Amygdala (tissue), 56 donors: Measurements from ENCODE around the gene DMWD.

Experiments used
- DNase-seq, 56 donors: peaks; one replicate each; lab custom pipeline; 2025; lab: John Stamatoyannopoulos, UW

DMWD gene

DNA sequence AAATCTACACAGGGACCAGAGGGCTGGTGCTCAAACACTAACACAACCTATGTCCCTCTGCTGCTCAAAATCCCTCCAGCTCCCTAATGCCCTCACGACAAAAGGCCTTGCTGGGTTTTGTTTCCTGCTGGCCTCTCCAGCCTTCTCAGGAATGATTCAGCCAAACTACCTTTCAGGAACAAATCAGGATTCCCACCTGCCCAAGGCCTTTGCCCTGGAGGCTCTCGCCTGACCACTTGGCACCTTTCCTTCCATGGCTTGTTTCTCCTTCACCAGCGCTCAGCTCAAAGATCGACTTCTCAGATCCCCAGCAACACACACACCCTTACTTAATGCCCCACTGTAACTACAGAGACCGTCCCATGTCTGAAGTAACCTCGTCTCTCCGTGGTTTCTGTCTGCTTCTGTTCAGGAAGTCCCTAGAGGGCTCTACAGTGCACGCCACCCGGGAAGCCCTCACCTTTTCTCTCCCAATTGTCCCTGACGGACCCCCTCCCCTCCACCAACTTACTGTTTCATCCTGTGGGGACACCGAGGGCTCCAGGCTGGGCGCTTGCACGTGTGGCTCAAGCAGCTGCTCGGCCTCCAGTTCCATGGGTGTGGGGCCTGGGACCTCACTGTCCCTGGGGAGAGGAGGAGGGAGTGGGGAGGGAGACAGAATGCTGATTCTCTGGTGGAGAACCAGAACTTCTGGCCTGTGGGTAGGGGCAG is 20.4 kb downstream of the DMWD start:
- no peak for DNase-seq

DNA sequence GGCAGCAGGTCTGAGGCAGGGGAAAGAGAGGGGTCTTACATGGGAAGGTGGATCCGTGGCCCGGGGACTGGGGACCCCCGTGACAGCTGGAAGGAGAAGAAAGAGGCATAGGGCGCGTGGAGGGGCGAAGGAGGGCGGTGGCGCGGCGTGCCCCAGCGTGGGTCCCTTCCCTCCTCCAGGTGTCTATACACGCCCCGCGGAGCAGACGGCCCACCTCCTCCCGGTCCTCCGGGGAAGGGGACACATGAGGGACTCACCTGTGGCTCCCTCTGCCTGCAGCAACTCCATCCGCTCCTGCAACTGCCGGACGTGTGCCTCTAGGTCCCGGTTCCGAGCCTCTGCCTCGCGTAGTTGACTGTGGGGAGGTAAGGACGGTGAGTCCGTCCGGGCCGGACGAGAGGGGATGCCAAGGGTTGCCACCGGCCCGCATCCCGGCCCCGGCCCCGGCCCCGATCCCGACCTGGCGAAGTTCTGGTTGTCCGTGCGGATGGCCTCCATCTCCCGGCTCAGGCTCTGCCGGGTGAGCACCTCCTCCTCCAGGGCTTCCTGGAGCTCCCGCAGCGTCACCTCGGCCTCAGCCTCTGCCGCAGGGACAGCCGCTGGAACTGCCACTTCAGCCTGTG is 21.2 kb downstream of the DMWD start:
- no peak for DNase-seq

DNA sequence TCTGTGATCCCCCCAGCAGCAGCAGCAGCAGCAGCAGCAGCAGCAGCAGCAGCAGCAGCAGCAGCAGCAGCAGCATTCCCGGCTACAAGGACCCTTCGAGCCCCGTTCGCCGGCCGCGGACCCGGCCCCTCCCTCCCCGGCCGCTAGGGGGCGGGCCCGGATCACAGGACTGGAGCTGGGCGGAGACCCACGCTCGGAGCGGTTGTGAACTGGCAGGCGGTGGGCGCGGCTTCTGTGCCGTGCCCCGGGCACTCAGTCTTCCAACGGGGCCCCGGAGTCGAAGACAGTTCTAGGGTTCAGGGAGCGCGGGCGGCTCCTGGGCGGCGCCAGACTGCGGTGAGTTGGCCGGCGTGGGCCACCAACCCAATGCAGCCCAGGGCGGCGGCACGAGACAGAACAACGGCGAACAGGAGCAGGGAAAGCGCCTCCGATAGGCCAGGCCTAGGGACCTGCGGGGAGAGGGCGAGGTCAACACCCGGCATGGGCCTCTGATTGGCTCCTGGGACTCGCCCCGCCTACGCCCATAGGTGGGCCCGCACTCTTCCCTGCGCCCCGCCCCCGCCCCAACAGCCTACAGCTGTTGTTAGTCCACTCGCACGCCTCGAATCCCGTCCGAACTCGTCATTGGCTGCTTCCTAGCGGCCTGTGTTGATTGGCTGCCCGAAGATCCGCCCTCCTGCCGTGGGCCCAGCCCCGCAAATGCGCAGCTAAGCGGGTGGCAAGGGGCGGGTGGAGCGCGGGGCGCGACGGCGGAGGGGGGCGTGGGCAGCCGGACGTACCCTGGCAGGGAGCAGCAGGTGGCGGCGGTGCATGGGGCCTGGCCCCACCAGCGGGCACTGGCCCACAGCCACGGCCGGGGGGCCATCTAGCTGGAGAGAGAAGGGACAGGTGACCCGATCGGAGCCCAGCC is 22.2 kb downstream of the DMWD start:
- DNase-seq: peak; percentile 63 to 95 (median 86)

DNA sequence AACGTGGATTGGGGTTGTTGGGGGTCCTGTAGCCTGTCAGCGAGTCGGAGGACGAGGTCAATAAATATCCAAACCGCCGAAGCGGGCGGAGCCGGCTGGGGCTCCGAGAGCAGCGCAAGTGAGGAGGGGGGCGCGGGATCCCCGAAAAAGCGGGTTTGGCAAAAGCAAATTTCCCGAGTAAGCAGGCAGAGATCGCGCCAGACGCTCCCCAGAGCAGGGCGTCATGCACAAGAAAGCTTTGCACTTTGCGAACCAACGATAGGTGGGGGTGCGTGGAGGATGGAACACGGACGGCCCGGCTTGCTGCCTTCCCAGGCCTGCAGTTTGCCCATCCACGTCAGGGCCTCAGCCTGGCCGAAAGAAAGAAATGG is 22.8 kb downstream of the DMWD start:
- DNase-seq: peak in 21 of 56 donors; percentile 48 to 83 (median 66)

DNA sequence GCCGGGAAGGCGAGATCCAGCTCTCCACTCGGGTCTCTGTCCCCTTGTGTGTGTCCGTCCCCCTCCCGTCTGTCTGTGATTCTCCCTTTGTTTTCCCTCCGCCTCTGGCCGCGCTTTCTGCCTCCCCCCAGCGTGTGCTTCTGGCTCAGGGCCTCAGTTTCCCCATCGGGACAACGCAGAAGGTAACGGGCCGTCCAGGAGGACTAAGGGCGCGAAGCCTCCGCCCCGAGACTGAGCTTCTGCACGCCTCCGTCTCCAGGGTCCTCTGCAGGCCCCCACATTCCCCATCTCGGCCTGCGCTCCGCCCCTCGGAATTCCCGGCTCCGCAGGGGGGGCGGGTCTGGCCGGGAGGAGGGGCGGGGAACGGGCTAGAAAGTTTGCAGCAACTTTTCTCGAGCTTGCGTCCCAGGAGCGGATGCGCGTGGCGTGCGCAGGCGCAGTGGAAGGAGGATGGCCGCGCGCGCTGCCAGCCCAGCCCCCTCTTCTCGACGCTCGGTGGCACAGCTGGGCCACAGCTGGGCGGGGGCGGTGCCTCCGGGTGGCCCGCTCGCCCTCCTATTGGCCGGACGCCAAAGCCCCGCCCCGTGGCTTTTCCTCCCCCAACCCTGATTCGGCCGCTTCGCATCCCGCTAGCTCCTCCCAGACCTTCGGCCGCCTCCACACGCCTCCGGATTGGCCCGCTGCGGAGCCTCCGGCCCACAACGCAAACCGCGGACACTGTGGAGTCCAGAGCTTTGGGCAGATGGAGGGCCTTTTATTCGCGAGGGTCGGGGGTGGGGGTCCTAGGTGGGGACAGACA is 23.5 kb downstream of the DMWD start, which contains the start of gene SIX5:
Gene SIX5 (minus strand): TSS at position 269 of the 799 bp plus-strand sequence. CDS start 408 bp downstream, outside the sequence.
- peak; percentile 53 to 97 (median 88) for DNase-seq

DNA sequence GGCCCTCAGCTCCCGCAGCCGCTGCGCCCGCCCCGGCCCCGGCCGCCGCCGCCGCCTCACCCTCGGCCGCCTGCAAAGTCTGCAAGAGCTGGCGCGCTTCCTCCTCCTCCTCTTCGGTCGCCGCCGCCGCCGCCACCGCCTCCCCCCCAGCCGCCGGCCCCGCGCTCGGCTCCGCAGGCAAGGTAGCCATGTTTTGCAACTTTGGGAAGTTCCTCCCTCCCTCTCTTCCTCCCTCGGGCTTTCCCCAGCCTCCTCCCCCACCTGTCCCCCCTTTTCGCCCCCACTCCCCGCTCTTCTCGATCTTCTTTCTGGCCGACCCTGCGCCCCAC is 24.0 kb downstream of the DMWD start:
- peak in 5 of 56 donors; percentile 34 to 49 (median 40) for DNase-seq

DNA sequence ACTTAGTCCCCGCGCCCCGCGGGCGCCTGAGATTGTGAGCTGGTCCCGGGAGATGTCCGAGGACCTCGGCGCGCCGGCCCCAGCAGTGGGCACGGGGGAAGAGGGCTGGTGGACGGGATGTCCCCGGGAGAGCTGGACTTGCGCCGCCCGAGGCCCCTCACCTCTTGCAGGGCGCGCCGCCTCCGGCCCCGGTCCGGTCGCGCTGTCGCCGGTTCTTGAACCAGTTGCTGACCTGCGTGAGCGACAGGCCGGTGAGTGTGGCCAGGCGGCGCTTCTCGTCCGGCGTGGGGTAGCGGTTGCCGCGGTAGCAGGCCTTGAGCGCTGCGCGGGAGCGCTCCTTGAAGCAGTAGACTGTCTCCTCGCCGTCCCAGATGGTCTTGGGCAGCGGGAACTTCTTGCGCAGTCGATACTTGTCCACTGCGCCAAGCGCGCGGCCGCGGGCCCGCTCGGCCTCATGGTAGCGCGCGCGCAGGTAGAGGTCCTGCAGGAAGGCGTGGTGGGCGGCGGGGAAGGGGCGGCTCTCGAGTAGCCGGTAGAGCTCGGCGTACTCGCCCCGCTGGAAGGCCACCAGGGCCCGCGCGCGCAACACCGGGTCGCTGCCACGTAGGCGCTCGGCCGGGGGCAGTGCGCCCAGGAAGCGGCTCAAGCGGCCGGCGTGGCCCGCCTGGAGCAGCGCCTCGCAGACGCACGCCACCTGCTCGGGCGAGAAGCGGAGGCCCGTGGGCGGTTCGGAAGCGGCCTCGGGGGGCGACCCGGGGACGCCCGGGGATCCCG is 24.6 kb downstream of the DMWD start:
- peak in 14 of 56 donors; percentile 8 to 48 (median 26) for DNase-seq

DNA sequence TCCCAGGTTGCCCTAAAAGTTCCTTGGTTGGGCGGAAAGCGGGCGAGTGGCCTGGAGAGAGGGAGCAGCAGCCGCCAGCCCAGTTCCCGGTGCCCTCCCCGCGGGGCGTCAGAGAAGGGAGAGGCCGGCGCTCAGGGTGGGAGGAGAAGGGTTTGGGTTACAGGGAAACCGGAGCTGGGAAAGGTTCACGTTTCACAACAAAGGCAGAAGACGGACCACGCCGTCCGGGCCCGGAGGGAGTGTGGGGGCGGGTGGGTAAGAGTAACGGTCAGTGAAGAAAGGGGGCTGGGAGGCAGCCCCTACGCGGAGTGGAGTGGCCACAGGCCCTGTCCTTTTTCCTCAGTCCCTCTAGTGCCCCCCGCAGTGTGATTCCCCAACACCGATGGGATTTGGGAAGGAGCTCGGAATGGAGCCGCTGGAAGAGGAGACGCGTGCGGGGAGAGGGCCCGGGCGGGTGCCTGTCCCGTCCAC is 25.2 kb downstream of the DMWD start:
- DNase-seq: peak in 4 of 56 donors; percentile 8 to 31 (median 14)

DNA sequence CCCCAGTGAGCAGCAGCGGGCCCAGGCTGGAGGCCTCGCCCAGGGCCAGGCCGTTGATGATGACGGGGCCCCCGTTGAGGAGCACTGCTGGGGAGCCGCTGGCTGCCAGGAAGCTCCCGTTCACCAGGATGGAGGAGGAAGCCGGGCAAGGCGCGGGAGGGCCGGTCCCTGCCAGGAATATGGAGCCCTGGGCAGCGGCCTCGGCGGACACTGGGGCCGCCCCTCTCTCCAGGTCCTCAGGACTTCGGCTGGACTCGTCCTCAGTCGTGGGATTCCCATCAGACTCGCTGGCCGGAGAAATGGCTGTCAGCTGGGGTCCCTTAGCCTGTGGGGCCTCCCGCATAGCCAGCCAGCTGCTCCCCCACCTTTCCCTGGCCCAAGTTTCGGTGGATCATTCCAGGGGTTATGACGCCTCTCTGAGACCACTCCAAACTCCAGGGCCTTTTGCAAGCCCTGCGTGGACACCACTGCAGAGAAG is 25.7 kb downstream of the DMWD start:
- no peak for DNase-seq

DNA sequence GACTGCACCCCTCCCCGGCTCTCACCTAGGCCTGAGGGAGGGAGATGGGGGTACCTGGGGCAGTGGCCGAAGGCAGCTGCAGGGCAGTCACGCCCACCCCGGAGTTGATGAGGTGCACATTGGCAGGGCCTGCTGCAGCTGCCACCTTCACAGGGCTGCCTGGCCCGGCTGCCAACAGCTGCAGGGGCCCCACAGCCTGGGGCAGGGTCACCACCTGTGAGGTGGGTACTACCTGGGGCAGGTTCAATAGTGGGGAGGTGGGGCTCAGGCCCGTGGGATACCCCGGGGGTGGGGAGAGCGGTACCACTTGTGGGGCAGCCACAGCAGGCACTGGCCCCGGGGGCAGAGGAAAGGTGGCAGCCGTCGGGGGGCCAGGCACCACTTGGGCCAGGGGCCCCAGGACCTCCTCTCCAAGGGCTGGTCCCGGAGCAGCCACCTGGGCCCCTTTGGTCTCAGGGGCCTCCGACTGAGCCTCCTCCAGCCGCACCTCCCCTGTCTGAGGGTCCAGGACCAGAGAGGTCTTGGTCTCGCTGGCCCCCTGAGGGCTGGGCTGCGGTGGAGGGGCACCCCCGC is 26.3 kb downstream of the DMWD start:
- DNase-seq: no peak

DNA sequence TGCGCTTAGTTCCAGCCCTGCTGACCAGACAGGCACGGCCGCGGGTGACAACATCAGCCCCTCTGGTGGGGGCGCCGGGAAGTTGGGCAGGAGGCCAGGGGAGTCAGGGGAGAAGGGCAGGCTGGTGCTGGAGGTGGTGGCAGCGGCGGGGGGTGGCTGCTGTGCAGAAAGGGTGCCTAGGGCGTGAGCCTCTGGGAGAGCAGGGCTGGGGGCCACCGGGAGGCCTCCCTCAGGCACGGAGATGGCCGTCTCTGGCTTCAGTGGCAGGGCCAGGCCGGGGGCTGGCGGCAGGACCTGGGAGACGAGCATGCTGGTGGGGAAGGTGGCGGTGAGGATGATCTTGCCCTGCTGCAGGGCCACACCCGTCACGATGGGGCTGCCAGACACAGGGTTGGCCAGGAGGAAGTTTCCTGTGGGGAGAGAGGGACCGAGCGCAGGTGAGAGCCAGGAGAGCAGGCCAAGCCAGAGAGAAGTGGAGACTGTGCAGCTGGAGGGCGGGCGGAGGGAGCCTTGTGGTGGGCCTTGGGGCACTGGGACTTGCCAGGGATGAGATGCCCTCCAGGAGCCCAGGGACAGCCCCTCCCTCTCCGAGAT is 26.8 kb downstream of the DMWD start:
- no peak for DNase-seq

DNA sequence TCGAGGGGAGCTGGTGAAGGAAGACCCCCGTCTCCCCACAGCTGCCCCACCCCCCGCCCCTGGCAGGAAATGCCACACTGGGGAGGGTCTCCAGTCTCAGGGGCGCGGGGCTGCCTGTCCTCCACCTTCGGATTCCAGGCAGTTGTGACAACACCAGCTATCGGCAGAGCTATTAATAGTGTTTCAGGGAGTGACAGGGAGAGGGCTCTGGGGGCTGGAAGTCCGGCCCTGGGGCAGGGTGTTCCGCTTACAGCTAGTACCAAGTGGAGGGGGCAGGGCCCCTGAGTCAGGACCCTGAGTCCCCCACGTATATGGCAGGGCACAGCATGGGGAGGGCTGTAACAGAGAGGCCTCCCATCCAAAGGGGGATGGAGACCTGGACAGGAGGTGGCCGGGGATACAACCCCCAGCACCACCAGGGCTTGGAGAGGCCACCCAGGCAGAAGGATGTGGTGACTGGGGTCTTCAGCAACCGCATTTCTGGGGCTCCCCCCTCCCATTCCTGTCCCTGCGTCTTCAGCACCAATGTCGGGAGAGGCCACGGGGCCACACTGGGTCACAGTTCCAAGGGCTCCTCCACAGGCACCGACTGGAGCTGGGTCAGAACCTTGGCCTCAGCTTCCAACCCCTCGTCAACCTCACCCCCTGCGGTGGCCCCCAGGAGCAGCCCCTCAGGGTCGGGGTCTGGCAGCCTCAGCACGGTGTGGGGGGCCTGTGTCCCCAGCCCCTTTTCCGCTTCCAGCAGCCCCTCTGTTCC is 27.5 kb downstream of the DMWD start:
- DNase-seq: no peak

DNA sequence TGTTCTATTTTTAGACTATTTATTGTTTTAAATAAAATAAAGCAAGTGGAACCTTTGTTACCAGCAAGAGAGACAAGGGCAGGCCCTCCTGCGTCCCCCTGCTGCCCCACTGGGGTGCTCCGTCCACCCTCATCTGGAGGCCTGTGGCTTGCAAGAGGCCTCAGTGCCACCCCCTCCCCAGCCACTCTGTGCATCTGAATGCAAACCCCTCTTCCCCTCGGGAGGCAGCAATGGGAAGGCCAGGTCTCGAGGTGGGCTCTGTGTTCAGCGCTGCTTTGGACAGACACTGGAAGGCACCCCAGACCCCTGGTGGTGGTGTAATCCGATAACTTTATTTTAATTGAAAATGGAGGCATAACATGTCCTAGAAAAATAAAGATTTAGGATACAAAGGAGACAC is 28.2 kb downstream of the DMWD start:
- no peak for DNase-seq

DNA sequence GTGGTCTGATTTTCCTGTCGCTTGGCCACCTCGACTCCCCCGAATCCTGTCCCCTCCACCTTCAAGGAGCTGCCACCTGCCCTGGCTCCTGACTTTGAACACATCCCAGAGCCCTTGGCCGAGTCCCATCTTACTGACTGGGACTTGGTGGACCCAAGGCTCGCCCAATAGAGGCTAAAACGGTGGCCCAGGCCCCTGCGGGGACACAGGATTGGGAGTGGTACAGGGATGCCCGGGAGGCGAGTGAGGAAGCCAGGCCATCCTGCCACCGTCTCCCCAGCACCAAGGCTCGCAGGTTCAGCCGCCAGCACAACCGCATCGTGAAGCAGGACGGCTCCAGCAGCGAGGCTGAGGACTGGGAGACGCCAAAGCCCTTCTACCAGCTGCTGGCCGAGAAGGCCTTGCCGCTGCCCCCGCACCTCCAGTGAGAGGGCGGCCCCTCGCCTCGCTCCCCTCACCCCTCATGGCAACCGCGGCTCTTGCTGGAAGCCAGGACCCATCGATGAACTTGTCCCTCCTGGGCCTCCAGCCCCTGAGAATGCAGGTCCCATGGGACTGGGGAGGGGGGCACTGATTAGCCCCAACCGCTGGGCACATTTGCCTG is 28.9 kb downstream of the DMWD start:
- no peak for DNase-seq

DNA sequence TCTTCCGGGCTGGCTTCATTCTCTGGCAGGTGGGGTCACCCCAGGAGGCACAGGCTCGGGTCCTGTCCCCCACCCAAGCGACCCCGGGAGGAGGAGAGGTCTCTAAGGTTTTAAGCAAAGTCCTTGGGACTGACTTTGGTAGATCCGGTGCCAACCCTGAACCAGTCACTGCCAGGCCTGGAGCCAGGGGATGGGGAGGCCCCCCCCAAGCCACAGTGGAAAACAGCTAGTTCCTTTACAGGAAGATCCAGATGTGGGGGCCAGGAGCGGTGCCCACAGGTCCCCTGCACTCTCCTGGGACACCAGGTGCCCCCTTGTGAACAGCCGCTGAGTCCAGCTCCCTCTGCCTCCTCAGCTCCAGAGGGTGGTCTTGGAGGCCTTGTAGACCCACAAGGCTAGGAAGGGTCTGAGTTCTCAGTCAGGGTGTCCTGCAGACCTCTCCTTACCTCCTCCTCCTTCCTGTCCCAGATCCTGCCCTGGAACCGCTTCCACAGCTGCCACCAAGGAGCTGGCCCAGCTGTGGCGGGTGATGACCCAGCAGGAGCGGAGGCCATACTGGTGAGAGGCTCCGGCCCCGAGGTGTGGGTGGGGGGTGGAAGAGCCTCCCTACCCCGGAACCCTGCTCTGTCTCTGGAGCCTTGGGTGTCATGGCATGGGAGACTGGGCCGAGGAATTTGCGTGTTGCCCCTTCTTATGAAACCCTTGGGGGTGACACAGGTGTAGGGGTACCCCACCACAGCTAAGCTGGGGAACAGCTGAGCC is 29.6 kb downstream of the DMWD start:
- DNase-seq: no peak

DNA sequence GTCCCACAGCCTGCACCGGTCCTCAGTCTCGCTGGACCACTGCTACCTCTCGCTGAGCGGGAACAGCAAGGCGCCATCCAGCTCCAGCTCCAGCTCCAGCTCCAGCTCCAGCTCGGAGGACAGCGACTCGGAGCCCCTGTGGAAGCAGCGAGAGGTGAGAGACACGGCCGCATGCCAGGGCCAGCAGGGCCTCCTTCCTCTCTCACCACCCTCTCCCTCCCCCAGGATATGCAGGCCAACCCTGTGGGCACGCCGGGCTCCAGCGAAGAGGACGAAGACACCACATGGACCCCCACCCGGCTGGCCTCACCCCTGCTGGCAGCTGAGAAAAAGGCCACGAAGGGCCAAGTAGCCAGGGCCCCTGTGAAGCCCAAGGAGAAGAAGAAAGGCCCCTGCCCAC is 30.9 kb downstream of the DMWD start:
- DNase-seq: no peak

DNA sequence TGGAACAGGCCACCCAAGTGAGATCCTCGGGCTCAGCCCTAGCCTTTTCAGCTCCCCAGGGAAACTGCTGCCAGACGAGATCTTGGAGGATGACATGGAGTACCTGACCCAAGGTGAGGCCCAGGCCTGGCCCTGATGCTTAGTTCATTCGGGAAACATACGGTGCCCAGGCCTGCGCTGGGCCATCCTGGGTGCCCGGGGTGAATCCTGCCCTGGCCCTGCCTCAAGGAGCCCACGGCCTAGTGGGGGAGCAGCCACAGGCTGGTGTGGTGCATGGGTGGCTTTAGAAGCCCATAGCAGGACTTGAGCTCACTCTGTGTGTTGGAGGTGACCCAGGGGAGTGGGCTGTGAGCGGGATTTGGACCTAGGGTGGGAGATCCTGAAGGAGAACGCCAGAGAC is 33.7 kb downstream of the DMWD start:
- DNase-seq: no peak
